ENCODE measurements around the gene TMEM125.

TMEM125 gene

GRCh38 chr1:43314233-43314632, 44.5 kb downstream of the TMEM125 start:
- no peak for DNase-seq

GRCh38 chr1:43315481-43315880, 45.7 kb downstream of the TMEM125 start:
- no peak for DNase-seq

DNA sequence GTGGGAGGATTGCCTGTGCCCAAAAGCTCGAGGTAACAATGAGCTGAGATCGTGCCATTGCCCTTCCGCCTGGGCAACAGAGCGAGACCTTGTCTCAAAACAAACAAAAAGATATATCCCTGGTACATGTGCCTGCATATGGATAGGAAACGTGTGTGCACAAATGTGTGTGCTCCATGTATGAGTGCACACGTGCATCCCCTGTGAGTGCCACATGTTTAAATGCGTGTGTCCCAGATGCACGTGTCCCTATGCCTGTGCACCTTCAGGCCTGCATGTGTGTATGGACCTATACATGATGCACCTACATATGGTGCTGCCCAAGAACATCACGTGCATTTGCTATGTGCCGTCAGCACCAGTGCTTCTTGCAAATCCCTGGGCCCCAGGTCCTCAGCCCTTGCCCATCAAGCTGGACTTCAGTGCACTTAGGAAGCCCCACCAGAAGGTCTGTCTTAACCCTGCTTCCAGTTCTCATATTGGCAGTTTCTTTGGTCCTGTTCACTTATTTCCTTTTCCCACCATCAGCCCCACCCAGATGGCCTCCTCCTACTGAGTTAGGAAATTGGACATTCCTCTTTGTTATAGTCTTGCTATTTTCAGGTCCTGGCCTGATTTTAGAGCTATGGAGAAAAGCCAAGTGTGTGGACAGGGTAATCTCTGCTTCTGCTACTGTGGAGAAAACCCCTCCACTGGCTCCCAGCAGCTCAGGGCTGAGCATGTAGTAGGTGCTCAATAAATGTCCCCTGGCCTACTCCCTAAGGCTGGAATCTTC, 46.4 kb downstream of the TMEM125 start:
- DNase-seq = no peak

DNA sequence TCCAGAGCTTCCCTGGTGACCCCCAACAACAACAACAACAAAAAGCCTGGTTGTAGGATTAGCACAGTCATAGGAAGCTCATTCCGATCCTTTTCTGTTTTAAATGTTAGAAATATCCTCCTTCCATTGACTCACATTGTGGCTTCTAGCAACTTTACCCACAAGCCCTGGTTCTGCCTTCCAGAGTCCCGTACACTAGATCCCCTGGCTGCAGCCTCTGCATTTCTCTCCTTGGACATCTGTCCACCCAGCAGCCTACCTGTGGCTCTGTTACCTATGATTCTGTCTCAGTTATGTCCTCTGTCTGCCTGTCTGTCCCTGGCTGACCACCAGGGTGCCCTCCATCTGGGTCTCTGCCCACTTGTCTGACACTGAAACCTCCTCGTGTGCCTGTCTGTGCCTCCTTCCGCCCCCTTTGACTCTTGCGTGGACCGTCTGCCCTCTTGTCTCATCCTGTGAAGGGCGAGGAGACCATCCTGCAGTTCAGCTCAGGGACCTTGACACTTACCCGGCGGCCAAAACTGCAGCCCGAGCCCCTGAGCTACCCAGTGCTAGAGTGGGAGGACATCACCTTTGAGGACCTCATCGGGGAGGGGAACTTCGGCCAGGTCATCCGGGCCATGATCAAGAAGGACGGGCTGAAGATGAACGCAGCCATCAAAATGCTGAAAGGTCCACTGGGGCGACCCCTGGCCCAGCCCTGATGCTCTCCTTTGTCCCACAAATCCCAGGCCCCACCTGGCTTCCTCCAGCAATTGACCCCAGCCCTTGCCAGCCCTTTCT, 47.1 kb downstream of the TMEM125 start:
- no peak for DNase-seq

DNA sequence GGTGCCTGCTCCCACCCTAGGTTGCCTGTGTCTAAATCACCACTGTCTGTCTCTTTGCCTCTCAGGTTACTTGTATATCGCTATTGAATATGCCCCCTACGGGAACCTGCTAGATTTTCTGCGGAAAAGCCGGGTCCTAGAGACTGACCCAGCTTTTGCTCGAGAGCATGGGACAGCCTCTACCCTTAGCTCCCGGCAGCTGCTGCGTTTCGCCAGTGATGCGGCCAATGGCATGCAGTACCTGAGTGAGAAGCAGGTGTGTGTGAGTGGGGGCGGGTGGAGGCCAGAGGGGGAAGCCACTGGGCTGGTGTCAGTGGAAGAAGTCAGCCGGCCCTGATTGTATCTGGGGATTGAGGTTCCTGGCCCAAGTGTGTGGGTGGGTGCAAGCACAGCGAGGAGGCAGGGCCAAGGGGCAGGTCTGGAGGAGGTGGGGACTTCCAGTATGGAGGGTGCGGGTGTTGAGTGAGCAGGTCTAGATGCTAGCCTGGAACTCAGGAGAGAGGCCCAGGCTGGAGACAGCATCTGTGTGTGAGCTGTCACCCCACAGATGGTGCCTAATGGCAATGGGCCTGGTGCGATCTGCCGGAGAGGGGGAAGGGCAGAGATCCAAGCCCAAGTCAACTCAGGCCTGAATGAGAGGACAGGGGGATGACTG, 48.2 kb downstream of the TMEM125 start:
- no peak for DNase-seq

DNA sequence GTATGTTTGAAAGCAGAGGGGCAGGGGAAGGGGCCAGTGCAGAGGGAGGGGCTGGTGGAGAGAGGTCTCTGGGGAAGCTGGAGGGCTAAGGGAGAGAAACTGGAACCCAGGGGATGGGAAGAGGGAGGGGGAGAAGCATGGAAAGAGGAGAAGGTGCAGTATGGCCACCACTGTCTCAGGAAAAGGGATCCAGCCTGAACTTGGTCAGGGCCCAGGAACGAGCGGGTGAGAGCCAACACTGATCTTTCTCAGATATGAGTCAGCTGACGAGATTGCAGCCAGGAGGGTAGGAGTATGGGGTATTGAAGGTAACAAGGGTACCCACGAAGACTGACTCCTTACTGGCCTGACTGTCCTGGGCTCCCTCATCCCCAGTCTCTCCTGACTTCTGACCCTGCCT, 49.0 kb downstream of the TMEM125 start:
- DNase-seq = no peak

- no peak for DNase-seq
Measured at GRCh38 chr1:43319288-43319687, 49.5 kb downstream of the TMEM125 start.

DNA sequence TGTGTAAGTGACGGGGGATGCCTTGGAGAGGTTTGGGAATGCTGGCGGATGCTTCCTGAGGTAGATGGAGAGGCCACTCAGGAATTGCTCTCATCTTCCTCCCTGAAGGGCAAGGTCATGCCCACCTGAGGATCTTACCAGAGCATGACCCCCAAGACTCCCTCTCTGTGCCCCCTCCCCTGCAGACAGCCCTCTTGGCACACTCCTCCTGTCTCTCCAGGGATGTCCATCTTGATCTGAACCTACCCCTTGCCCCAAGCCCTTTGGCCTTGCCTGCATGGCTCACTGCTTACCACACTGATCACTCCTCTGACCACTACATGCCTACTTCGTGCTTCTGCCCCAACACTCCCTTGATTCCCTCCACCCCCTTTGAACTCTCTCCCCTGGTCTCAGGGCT, 50.0 kb downstream of the TMEM125 start:
- DNase-seq = no peak

GRCh38 chr1:43321331-43321891, 51.6 kb downstream of the TMEM125 start:
- no peak for DNase-seq

GRCh38 chr1:43322506-43322905, 52.7 kb downstream of the TMEM125 start:
- DNase-seq = no peak

All from activated CD4-positive, CD25-positive, alpha-beta regulatory T cell treated with anti-CD3 and anti-CD28 coated beads, Interleukin-2, amount 50 U/mL, for 72 hours (primary cell).